Activated CD8-positive, alpha-beta T cell treated with anti-CD3 and anti-CD28 coated beads for 36 hours (primary cell): ENCODE results near the gene ANK3. TPM values are rescaled to one million over a fixed set of nuclear protein-coding genes. Genes with fewer than 3 reads are reported as not detected.
A peak's percentile ranks its signal among the peaks of the same experiment; 100 is the strongest.

ENCODE experiments used
- ATAC-seq: fragments of 200-7000 bp; cut with Tn5 transposase; one replicate; pipeline ENCODE4 v1.10.0; 2021; ENCODE audit warnings: mild to moderate bottlenecking, moderate library complexity
- CTCF ChIA-PET: fragments of 350-600 bp; sonication (Branson Sonifier 250); formaldehyde crosslinking; loops from one replicate; lab custom pipeline; 2021; ENCODE audit warnings: antibody characterized with exemption; lab: Charles Lee
- POLR2A ChIA-PET: fragments of 350-600 bp; sonication (Branson Sonifier 250); formaldehyde crosslinking; loops from one replicate; lab custom pipeline; 2021; ENCODE audit warnings: antibody characterized with exemption; lab: Charles Lee
- DNase-seq: peaks from one replicate; pipeline ENCODE4 v3.0.0-alpha.2; 2020
- H3K27ac Mint-ChIP-seq: one replicate; pipeline ENCODE4 v1.8.0; 2021; ENCODE audit warnings: mild to moderate bottlenecking, mixed read lengths
- H3K27me3 Mint-ChIP-seq: one replicate; pipeline ENCODE4 v1.8.0; 2021; ENCODE audit warnings: mixed read lengths
- H3K36me3 Mint-ChIP-seq: one replicate; pipeline ENCODE4 v1.8.0; 2021; ENCODE audit warnings: low read depth, mixed read lengths
- H3K4me1 Mint-ChIP-seq: one replicate; pipeline ENCODE4 v1.8.0; 2021; ENCODE audit warnings: low read depth, mixed read lengths
- H3K4me3 Mint-ChIP-seq: one replicate; pipeline ENCODE4 v1.8.0; 2021; ENCODE audit warnings: mild to moderate bottlenecking, moderate library complexity, mixed read lengths
- H3K9me3 Mint-ChIP-seq: one replicate; pipeline ENCODE4 v1.8.0; 2021; ENCODE audit warnings: mixed read lengths
- CTCF ChIP-seq: fragments of 200-600 bp; IDR thresholded peaks from one replicate; pipeline ENCODE4 v1.8.0; 2022; ENCODE audit warnings: antibody characterized with exemption, mild to moderate bottlenecking
- intact Hi-C: fragments of 100-400 bp; cut with micrococcal nuclease; formaldehyde crosslinking; loops from one replicate; pipeline ENCODE4 v1.10.0; 2022
- total RNA-seq, 2 experiments: library from RNA; stranded (reverse); gene quantifications; one replicate each; pipeline ENCODE4 v1.2.3, GENCODE V29; 2021

Gene ANK3
- total RNA-seq, 2 experiments from 2014 or later, result 10.3 to 12.0 TPM

GRCh38 chr10:60397792-60398191, 8.1 kb upstream of the ANK3 start:
- Mint-ChIP-seq H3K9me3 (no peaks in the 10 kb centered on the region), H3K4me1 (peaks cover 6% of the 10 kb centered on the region), H3K27ac (no peak overlapping the region), H3K27me3 (peaks cover 2% of the 10 kb centered on the region), H3K4me3 (no peak overlapping the region), H3K36me3 (no peaks in the 10 kb centered on the region)
- no peak for ATAC-seq
- DNase-seq, result no peak
- ChIA-PET POLR2A (no interaction called here), CTCF (no interaction called here)
- no peak for TF ChIP-seq CTCF
- intact Hi-C loops, result no loop called here

GRCh38 chr10:60396766-60397165, 7.1 kb upstream of the ANK3 start:
- ATAC-seq, result no peak

GRCh38 chr10:60395711-60396110, 6.0 kb upstream of the ANK3 start:
- Mint-ChIP-seq H3K27me3 (peaks cover 2% of the 10 kb centered on the region), H3K4me1 (peaks cover 6% of the 10 kb centered on the region), H3K9me3 (no peaks in the 10 kb centered on the region), H3K4me3 (no peak overlapping the region), H3K27ac (no peak overlapping the region), H3K36me3 (no peaks in the 10 kb centered on the region)
- ATAC-seq (no peak), DNase-seq (no peak)
- intact Hi-C loops, result no loop called here
- ChIA-PET CTCF (no interaction called here), POLR2A (no interaction called here)
- TF ChIP-seq CTCF, result no peak

More at GRCh38 chr10:60396766-60397165, 7.1 kb upstream of the ANK3 start:
- intact Hi-C loops, result no loop called here
- Mint-ChIP-seq H3K27me3 (peaks cover 2% of the 10 kb centered on the region), H3K4me1 (peaks cover 6% of the 10 kb centered on the region), H3K36me3 (no peaks in the 10 kb centered on the region), H3K4me3 (no peak overlapping the region), H3K9me3 (no peaks in the 10 kb centered on the region), H3K27ac (no peak overlapping the region)
- ChIA-PET POLR2A (no interaction called here), CTCF (interaction anchor here (0.9 kb wide), 1 partner anchor 20 kb away, joined by 3 read pairs; no protein-coding TSS in a partner anchor)
- DNase-seq, result no peak
- TF ChIP-seq CTCF, result no peak

GRCh38 chr10:60394446-60394845, 4.8 kb upstream of the ANK3 start:
- Mint-ChIP-seq H3K4me1 (peaks cover 6% of the 10 kb centered on the region), H3K27me3 (peaks cover 2% of the 10 kb centered on the region), H3K36me3 (no peaks in the 10 kb centered on the region), H3K9me3 (no peaks in the 10 kb centered on the region), H3K4me3 (no peak overlapping the region), H3K27ac (no peak overlapping the region)
- peak; percentile 46 for DNase-seq
- ChIA-PET CTCF (no interaction called here), POLR2A (interaction anchor here (0.5 kb wide), 1 partner anchor 174 kb away, joined by 3 read pairs; no protein-coding TSS in a partner anchor)
- ATAC-seq, result peak; percentile 84
- intact Hi-C loops, result no loop called here
- TF ChIP-seq CTCF, result no peak

DNA sequence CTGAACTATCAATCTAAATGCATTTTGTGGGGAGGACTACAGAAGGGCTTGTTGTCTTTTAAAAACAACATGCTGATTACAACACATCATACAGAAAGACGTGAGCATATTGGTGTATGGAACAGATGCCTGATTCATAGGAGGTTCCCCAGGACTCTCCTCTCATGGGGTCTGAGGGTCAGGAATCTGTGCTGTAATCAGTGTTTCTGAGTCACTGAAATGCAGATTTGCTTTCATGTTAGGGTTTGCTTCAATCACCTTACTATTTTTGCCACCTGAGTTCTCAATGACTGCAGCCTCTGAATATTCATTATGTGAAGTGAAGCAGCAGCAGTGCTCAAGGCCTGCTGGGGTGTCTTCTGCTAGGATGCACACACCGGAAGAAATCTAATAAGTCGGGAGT, 550 bp upstream of the ANK3 start:
- H3K4me1 Mint-ChIP-seq, result peaks cover 6% of the 10 kb centered on the region
- ChIA-PET POLR2A (no interaction called here), CTCF (no interaction called here)
- ATAC-seq, result no peak
- H3K27me3 Mint-ChIP-seq, result no peaks in the 10 kb centered on the region
- no peak for TF ChIP-seq CTCF
- intact Hi-C loops, result no loop called here
- no peaks in the 10 kb centered on the region for H3K9me3 Mint-ChIP-seq
- H3K36me3 Mint-ChIP-seq, result no peaks in the 10 kb centered on the region
- DNase-seq, result no peak
- no peak overlapping the region for H3K4me3 Mint-ChIP-seq
- no peak overlapping the region for H3K27ac Mint-ChIP-seq
